Esophagus squamous epithelium (tissue), 5 donors: ENCODE data around the gene NETO2. TPM values are rescaled to one million over a fixed set of nuclear protein-coding genes. Genes with fewer than 3 reads are reported as not detected.
"Not testable (repeated sequence)": the region's sequence is repeated elsewhere in the genome, so short reads cannot be mapped to it uniquely, and the experiment has no call there.

Experiments
- DNase-seq: peaks from one replicate; lab custom pipeline; 2025; lab: John Stamatoyannopoulos, UW
- H3K27ac ChIP-seq, 4 donors: fragments of 200-600 bp; sonication (generic); one replicate each; pipeline ENCODE4 v1.5.1; 2016 to 2019; ENCODE audit warnings: mild to moderate bottlenecking in 1 of 4
- H3K27me3 ChIP-seq, 4 donors: fragments of 200-600 bp; sonication (generic); 1 replicate in 3 of 4; 2 replicates in 1 of 4; pipeline versions ENCODE4 v1.5.1 to v1.6.0; 2017 to 2021; ENCODE audit warnings: antibody characterized with exemption in 1 of 4
- H3K36me3 ChIP-seq, 3 donors: fragments of 200-600 bp; sonication (generic); one replicate each; pipeline ENCODE4 v1.5.1; 2016 to 2019
- H3K4me1 ChIP-seq, 3 donors: fragments of 200-600 bp; sonication (generic); one replicate each; pipeline ENCODE4 v1.5.1; 2017 to 2019
- H3K4me3 ChIP-seq, 4 donors: fragments of 200-600 bp; sonication (generic); 1 replicate in 3 of 4; 2 replicates in 1 of 4; pipeline ENCODE4 v1.5.1; 2016 to 2019; ENCODE audit warnings: mild to moderate bottlenecking in 2 of 4, moderate library complexity in 1 of 4
- H3K9me3 ChIP-seq, 3 donors: fragments of 200-600 bp; sonication (generic); one replicate each; pipeline ENCODE4 v1.5.1; 2016 to 2019
- POLR2A ChIP-seq, 4 donors: fragments of 450-650 bp; IDR thresholded peaks; one replicate each; pipeline ENCODE4 v1.6.1; 2017; ENCODE audit warnings: antibody characterized with exemption in 4 of 4, mild to moderate bottlenecking in 4 of 4, moderate library complexity in 3 of 4
- WGBS, 2 donors: methylation state at CpG; one replicate each; pipeline ENCODE4 v1.1.5; 2018; 5-methylcytosine and 5-hydroxymethylcytosine counted together
- intact Hi-C: fragments of 100-400 bp; cut with DNase I; formaldehyde crosslinking; loops from one replicate; pipeline ENCODE4 v1.15.0; 2022
- total RNA-seq, 4 donors: library from RNA; depleted of rRNA; stranded (reverse); fragments of >200 nt; gene quantifications; one replicate each; pipeline ENCODE4 v1.1.0, GENCODE V29; 2016
- TF ChIP-seq, protein P1 (sequence below), 6 experiments: fragments of 450-650 bp in 4 of 6; fragments of 200-600 bp in 2 of 6; sonication (generic) in 2 of 6; IDR thresholded peaks; one replicate each; pipeline ENCODE4 v1.5.1; 2016 to 2019; ENCODE audit warnings: antibody characterized with exemption in 6 of 6, mild to moderate bottlenecking in 4 of 6, moderate library complexity in 4 of 6
- donor health status: DM: yes; HTN: yes; CAD: no.

The NETO2 gene
- total RNA-seq, 4 donors from 2014 or later = 4.1 to 16.9 (median 7.4) TPM

DNA sequence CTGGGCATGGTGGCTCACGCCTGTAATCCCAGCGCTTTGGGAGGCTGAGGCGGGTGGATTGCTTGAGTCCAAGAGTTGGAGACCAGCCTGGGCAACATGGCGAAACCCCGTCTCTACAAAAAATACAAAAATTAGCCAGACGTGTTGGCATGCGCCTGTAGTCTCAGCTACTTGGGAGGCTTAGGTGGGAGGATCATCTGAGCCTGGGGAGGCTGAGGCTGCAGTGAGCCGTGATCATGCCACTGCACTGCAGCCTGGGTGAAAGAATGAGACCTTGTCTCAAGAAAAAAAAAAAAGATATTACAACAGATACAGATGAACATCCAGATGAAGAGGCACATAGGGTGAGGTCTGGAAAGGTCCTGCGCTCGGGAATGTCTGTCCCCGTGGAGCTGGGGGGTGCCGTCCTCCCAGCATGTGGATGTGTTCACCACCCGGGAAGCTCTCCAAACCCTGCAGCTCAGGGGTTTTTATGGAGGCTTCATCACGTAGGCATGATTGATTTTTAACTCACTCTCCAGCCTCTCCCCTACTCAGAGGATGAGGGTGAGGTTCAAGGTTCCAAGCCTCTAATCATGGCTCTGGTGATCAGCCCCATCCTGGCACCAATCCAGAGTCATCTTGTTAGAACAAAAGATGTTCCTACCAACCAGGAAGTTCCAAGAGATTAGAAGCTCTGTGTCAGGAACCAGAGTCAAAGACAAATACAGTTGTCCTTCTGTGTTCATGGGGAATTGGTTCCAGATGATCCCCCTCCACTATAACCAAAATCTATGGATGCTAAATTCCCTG lies 85.3 kb downstream of the NETO2 start:
- WGBS, 2 donors = 79 to 81% methylated on average over 10 to 14 of the region's 14 CpGs
- Histone ChIP-seq H3K27me3 (no peaks in the 10 kb centered on the region), H3K4me3 (no peak overlapping the region), H3K36me3 (no peaks in the 10 kb centered on the region), H3K4me1 (no peaks in the 10 kb centered on the region), H3K9me3 (no peaks in the 10 kb centered on the region), H3K27ac (no peak overlapping the region)
- DNase-seq = no peak
- no peak for TF ChIP-seq POLR2A (IDR thresholded peaks at IDR 0.05)
- TF ChIP-seq, protein P1, sequence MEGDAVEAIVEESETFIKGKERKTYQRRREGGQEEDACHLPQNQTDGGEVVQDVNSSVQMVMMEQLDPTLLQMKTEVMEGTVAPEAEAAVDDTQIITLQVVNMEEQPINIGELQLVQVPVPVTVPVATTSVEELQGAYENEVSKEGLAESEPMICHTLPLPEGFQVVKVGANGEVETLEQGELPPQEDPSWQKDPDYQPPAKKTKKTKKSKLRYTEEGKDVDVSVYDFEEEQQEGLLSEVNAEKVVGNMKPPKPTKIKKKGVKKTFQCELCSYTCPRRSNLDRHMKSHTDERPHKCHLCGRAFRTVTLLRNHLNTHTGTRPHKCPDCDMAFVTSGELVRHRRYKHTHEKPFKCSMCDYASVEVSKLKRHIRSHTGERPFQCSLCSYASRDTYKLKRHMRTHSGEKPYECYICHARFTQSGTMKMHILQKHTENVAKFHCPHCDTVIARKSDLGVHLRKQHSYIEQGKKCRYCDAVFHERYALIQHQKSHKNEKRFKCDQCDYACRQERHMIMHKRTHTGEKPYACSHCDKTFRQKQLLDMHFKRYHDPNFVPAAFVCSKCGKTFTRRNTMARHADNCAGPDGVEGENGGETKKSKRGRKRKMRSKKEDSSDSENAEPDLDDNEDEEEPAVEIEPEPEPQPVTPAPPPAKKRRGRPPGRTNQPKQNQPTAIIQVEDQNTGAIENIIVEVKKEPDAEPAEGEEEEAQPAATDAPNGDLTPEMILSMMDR (IDR thresholded peaks at IDR 0.05) = no peak
- intact Hi-C loops = no loop called here

DNA sequence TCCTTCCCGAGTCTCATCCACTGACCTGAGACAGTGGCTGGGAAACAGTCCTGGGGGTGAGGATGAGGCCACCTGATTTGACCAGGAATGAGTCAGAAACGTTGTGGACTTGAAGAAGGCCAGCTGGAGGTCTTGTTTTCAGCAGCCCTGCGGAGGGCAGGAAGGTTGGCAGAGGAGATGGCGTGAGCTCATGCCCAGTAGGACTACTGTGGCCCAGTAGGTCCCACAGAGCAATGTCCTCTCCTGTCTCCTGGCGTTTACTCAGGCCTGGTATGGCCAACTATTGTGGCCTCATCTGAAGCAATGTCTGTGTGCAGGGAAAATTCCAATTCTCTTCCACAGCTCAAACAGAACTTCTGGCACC lies 86.1 kb downstream of the NETO2 start:
- H3K36me3 ChIP-seq = no peaks in the 10 kb centered on the region
- WGBS, 2 donors = 71 to 76% methylated on average over 4 of the region's 5 CpGs
- intact Hi-C loops = no loop called here

DNA sequence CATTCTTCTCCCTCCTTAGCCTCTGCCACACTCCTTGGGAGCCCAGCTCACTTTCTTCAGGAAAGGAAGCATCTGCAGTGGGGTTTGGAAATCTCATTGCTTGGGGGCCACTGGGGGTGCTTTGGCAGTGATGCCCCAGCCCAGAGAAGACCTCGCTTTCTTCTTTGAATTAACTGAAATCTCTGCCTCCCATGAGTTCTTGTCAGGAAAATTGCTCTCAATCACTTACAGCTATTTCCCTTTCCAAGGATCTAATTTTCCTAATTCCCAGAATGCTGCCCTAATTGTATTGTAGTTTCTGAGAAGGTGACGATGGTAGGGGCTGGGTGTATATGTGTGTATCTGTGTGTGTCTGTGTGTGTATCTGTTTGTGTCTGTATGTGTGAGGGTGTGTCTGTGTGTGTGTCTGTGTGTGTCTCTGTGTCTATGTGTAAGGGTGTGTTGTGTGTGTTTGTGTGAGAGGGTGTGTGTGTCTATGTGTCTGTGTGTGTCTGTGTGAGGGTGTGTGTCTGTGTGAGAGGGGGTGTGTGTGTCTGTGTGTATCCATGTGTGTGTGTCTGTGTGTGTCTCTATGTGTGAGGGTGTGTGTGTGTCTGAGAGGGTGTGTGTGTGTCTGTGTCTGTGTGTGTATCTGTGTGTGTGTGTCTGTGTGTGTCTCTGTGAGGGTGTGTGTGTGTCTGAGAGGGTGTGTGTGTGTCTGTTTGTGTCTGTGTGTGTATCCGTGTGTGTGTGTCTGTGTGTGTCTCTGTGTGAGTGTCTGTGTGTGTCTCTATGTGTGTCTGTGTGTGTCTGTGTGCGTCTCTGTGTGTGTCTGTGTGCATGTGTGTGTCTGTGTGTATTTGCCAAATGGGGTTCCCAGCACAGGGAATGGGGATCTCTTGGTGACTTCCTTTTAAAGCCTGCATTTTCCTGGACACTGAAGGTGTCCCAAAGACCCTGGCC lies 86.8 kb downstream of the NETO2 start:
- Histone ChIP-seq H3K36me3 (no peaks in the 10 kb centered on the region), H3K27me3 (no peaks in the 10 kb centered on the region), H3K27ac (no peak overlapping the region), H3K4me1 (no peaks in the 10 kb centered on the region), H3K4me3 (no peak overlapping the region), H3K9me3 (no peaks in the 10 kb centered on the region)
- DNase-seq = no peak
- 71 to 100% methylated on average over 2 to 3 of the region's 4 CpGs for WGBS, 2 donors
- intact Hi-C loops = no loop called here
- TF ChIP-seq POLR2A (IDR thresholded peaks at IDR 0.05) = no peak
- TF ChIP-seq, protein P1 (IDR thresholded peaks at IDR 0.05) = no peak

More for the DNA sequence above, 86.1 kb downstream of the NETO2 start:
- H3K4me3 ChIP-seq = no peak overlapping the region
- H3K4me1 ChIP-seq = no peaks in the 10 kb centered on the region
- no peak overlapping the region for H3K27ac ChIP-seq
- H3K27me3 ChIP-seq = no peaks in the 10 kb centered on the region
- DNase-seq = no peak
- no peaks in the 10 kb centered on the region for H3K9me3 ChIP-seq
- TF ChIP-seq, protein P1 (IDR thresholded peaks at IDR 0.05) = no peak
- no peak for TF ChIP-seq POLR2A (IDR thresholded peaks at IDR 0.05)

DNA sequence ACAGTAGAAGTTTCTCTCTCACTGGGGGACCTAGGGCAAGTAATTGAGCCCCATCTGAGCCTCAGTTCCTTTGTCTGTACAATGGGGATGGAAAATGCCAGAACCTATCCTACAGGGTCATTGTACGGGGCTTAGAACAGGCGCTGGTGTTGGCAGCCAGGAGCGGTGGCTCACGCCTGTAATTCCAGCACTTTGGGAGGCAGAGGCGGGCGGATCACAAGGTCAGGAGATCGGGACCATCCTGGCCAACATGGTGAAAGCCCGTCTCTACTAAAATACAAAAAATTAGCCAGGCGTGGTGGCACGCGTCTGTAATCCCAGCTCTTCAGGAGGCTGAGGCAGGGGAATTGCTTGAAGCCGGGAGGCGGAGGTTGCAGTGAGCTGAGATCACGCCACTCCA lies 87.7 kb downstream of the NETO2 start:
- WGBS, 2 donors = 88 to 95% methylated on average over 12 to 13 of the region's 14 CpGs
- DNase-seq, H3K4me3 ChIP-seq, H3K27me3 ChIP-seq, H3K4me1 ChIP-seq, H3K36me3 ChIP-seq, H3K9me3 ChIP-seq, H3K27ac ChIP-seq, intact Hi-C loops: not testable (repeated sequence)

DNA sequence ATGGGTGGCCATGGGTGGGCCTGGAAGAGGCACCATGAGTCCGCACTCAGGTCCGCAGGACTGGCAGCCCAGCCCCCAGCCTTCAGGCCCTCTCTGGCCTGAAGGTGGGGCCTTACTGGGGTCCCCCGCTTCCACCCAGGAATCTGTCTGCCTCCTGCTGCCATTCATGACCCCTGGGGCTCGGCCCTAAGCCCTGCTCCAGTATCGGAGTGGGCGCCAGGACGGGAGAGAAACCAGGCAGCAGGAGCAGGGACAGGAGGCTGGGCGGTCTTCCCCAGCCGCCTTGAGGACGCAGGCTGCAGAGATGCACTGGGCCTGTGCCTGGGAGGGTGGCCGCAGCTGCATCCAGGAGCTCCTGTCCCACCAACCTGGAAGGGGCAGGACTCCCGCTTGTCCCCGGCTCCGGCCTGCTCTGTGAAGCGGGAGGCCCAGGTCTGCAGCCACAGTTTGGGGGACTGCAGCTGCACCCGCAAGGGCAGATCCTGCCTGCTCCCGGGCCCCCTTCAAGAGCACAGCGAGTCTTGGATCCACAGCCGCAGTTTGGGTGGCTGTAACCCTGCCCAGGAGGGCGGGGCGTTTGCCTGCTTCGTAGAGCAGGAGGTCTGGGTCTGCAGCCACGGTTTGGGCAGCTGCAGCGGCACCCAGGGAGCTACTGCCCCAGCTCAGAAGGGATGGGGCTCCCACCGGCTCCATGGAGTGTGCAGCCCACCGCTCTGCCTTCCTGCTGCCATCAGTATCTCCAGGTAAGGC lies 88.4 kb downstream of the NETO2 start:
- intact Hi-C loops = no loop called here
- WGBS, 2 donors = 85% methylated on average over 5 of the region's 26 CpGs; no CpG with 5 or more reads in 1 of the 2 donors
- Histone ChIP-seq H3K36me3 (no peaks in the 10 kb centered on the region), H3K9me3 (no peaks in the 10 kb centered on the region), H3K4me3 (no peak overlapping the region), H3K27me3 (no peaks in the 10 kb centered on the region), H3K4me1 (no peaks in the 10 kb centered on the region), H3K27ac (no peak overlapping the region)
- DNase-seq = no peak
- TF ChIP-seq, protein P1 (IDR thresholded peaks at IDR 0.05) = no peak
- TF ChIP-seq POLR2A (IDR thresholded peaks at IDR 0.05) = no peak
